Measurements from ENCODE around the gene TUBG1. TPM values are rescaled to one million over a fixed set of nuclear protein-coding genes. Genes with fewer than 3 reads are reported as not detected.
A peak's percentile ranks its signal among the peaks of the same experiment; 100 is the strongest.
"Not testable (repeated sequence)": the region's sequence is repeated elsewhere in the genome, so short reads cannot be mapped to it uniquely, and the experiment has no call there.

The TUBG1 gene
- total RNA-seq, 1 experiment from 2014 or later, result 54.3 TPM

- no peak for DNase-seq (ENCODE audit: low read depth)
These were observed 29.5 kb upstream of the TUBG1 start for GRCh38 chr17:42579794-42580551.

- DNase-seq (ENCODE audit: low read depth), result no peak
These were observed 27.7 kb upstream of the TUBG1 start for GRCh38 chr17:42581744-42582270.

GRCh38 chr17:42584880-42585279 is 24.6 kb upstream of the TUBG1 start:
- DNase-seq (ENCODE audit: low read depth), result no peak

- no peak for DNase-seq (ENCODE audit: low read depth)
These were observed 24.1 kb upstream of the TUBG1 start for GRCh38 chr17:42585353-42585752.

- no peak for DNase-seq (ENCODE audit: low read depth)
These were observed 22.8 kb upstream of the TUBG1 start for GRCh38 chr17:42586514-42587230.

- no peak for DNase-seq (ENCODE audit: low read depth)
These were observed 18.6 kb upstream of the TUBG1 start for GRCh38 chr17:42590886-42591285.

GRCh38 chr17:42591411-42591810 is 18.1 kb upstream of the TUBG1 start:
- no peak for DNase-seq (ENCODE audit: low read depth)

- DNase-seq (ENCODE audit: low read depth), result no peak
These were observed 13.1 kb upstream of the TUBG1 start for GRCh38 chr17:42596386-42596785.

GRCh38 chr17:42598905-42599304 is 10.6 kb upstream of the TUBG1 start:
- DNase-seq (ENCODE audit: low read depth), result no peak

GRCh38 chr17:42603318-42603717 is 6.2 kb upstream of the TUBG1 start:
- DNase-seq (ENCODE audit: low read depth), result no peak

- DNase-seq (ENCODE audit: low read depth), result no peak
These were observed 1.7 kb upstream of the TUBG1 start for GRCh38 chr17:42607769-42608168.

- DNase-seq (ENCODE audit: low read depth), result no peak
These were observed 940 bp upstream of the TUBG1 start for GRCh38 chr17:42608305-42609181.

GRCh38 chr17:42609814-42610801 is 625 bp downstream of the TUBG1 start:
- DNase-seq (ENCODE audit: low read depth), result peak; percentile 17

GRCh38 chr17:42612013-42612412 is 2.5 kb downstream of the TUBG1 start:
- DNase-seq (ENCODE audit: low read depth), result no peak

- DNase-seq (ENCODE audit: low read depth), result no peak
These were observed 4.3 kb downstream of the TUBG1 start for GRCh38 chr17:42613699-42614295.

- DNase-seq (ENCODE audit: low read depth), result no peak
These were observed 8.5 kb downstream of the TUBG1 start for GRCh38 chr17:42617956-42618431.

GRCh38 chr17:42618442-42619150 is 9.1 kb downstream of the TUBG1 start:
- DNase-seq (ENCODE audit: low read depth), result peak; percentile 32

GRCh38 chr17:42621987-42622386 is 12.5 kb downstream of the TUBG1 start:
- DNase-seq (ENCODE audit: low read depth), result not testable (repeated sequence)

- DNase-seq (ENCODE audit: low read depth), result no peak
These were observed 13.8 kb downstream of the TUBG1 start for GRCh38 chr17:42623271-42623670.

All from Daoy (cell line).